ENCODE data around the gene C1QTNF2. TPM values are rescaled to one million over a fixed set of nuclear protein-coding genes. Genes with fewer than 3 reads are reported as not detected.

Gene C1QTNF2
- total and polyA plus RNA-seq, 4 experiments from 2014 or later, result not detected

DNA sequence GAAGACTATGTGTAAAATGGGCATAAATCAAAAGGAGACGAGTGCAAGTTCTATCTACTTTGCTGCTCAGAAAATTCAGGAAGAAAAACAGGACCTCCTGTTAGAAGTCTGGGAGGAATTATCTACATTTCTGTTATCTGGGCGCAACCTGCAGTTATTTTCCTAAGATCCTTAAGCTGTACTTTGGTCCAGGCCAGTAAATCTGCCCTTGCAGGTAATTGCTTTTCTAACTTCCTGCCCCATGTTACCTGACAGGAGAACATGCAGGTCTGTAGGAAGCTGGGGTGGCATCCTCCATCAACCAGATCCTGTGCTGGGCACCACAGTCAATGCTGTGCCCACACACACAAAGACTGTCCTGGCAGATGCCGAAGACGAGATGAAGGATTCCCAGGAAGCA lies 63.7 kb downstream of the C1QTNF2 start:
- intact Hi-C loops (cut with micrococcal nuclease), result no loop called here
- no peaks in the 10 kb centered on the region for H3K36me3 ChIP-seq (ENCODE audit: insufficient read depth, low read length)
- Mint-ChIP-seq H3K27me3 (peaks cover 31 to 40% of the 10 kb centered on the region in 2 donors), H3K9me3 (peaks cover 0 to 2% (median 0%) of the 10 kb centered on the region in 8 donors), H3K36me3 (no peaks in the 10 kb centered on the region), H3K27ac (no peak overlapping the region), H3K4me1 (peaks cover 0 to 2% (median under 1%) of the 10 kb centered on the region in 4 donors), H3K4me3 (no peak overlapping the region)
- POLR2A ChIA-PET (ENCODE audit: partially characterized antibody), result no interaction called here
- H3K4me1 ChIP-seq (ENCODE audit: insufficient read depth, low read length), result no peaks in the 10 kb centered on the region
- H3K27me3 ChIP-seq (ENCODE audit: insufficient read depth, low read length), result peaks cover 13% of the 10 kb centered on the region
- CTCF ChIA-PET (ENCODE audit: partially characterized antibody), result no interaction called here
- no peaks in the 10 kb centered on the region for H3K9me3 ChIP-seq (ENCODE audit: control insufficient read depth in 1 of 2, low read length in 2 of 2)
- no peak overlapping the region for H3K4me3 ChIP-seq (ENCODE audit: low read length in 2 of 2)
- no peak for DNase-seq
- no peak overlapping the region for H3K27ac ChIP-seq (ENCODE audit: low read depth, low read length)

DNA sequence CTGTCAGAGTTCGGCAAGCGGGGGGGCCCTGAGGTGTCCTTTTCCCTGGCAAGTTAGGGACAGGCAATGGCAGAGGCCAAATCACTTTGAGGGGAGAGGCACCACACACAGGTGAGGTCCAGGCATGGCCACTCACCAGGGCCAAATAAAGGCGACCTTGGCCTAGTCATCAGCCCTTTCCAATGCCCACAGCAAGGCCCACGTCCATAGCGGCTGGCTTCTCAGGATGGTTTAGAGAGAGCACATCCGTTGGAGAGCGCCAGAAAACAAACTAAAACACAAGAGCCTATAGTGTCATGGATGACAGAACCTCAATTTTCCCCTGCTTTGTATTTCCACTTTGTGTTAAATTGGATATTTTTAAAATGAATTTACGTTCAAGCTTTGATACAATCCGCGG lies 65.1 kb downstream of the C1QTNF2 start:
- no peaks in the 10 kb centered on the region for H3K36me3 Mint-ChIP-seq

DNA sequence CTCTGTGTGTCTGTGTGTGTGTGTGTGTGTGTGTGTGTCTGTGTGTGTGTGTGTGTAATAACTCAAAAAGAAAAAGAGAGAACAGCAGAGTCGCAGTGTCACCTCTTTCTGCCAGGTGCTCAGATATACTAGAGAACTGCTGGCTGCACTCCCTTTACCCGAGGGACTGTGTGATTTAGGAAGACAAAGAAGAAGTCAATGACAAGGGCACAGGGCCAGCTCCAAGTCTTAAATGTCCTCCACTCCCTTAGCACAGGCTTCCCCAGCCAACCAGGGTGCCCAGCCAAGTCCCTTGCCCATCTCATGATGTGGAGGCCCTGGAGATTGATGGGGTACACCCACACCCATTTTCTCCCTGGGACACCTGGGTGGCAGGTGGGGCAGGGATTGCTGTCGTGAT lies 66.7 kb downstream of the C1QTNF2 start:
- no peaks in the 10 kb centered on the region for H3K27me3 ChIP-seq (ENCODE audit: insufficient read depth, low read length)
- H3K4me3 Mint-ChIP-seq, result no peak overlapping the region
- CTCF ChIA-PET (ENCODE audit: partially characterized antibody), result no interaction called here
- H3K4me1 ChIP-seq (ENCODE audit: insufficient read depth, low read length), result no peaks in the 10 kb centered on the region
- no peak for DNase-seq
- POLR2A ChIA-PET (ENCODE audit: partially characterized antibody), result no interaction called here
- H3K9me3 ChIP-seq (ENCODE audit: control insufficient read depth in 1 of 2, low read length in 2 of 2), result no peaks in the 10 kb centered on the region
- H3K4me3 ChIP-seq (ENCODE audit: low read length in 2 of 2), result no peak overlapping the region
- peaks cover 0 to 2% (median 0%) of the 10 kb centered on the region in 8 donors for H3K9me3 Mint-ChIP-seq
- H3K27me3 Mint-ChIP-seq, result peaks cover 14 to 16% of the 10 kb centered on the region in 2 donors
- no peak overlapping the region for H3K27ac ChIP-seq (ENCODE audit: low read depth, low read length)
- no peaks in the 10 kb centered on the region for H3K36me3 Mint-ChIP-seq
- H3K4me1 Mint-ChIP-seq, result no peaks in the 10 kb centered on the region
- H3K36me3 ChIP-seq (ENCODE audit: insufficient read depth, low read length), result no peaks in the 10 kb centered on the region
- no peak overlapping the region for H3K27ac Mint-ChIP-seq
- intact Hi-C loops (cut with micrococcal nuclease), result no loop called here

More for the DNA sequence above, 65.1 kb downstream of the C1QTNF2 start:
- H3K4me3 ChIP-seq (ENCODE audit: low read length in 2 of 2), result no peak overlapping the region
- H3K27ac ChIP-seq (ENCODE audit: low read depth, low read length), result no peak overlapping the region
- ChIA-PET CTCF (ENCODE audit: partially characterized antibody) (no interaction called here), POLR2A (ENCODE audit: partially characterized antibody) (no interaction called here)
- Mint-ChIP-seq H3K9me3 (peaks cover 0 to 2% (median 0%) of the 10 kb centered on the region in 8 donors), H3K4me3 (no peak overlapping the region), H3K27ac (no peak overlapping the region), H3K4me1 (no peaks in the 10 kb centered on the region), H3K27me3 (peaks cover 24 to 28% of the 10 kb centered on the region in 2 donors)
- peaks cover 4% of the 10 kb centered on the region for H3K27me3 ChIP-seq (ENCODE audit: insufficient read depth, low read length)
- no peaks in the 10 kb centered on the region for H3K36me3 ChIP-seq (ENCODE audit: insufficient read depth, low read length)
- no peaks in the 10 kb centered on the region for H3K4me1 ChIP-seq (ENCODE audit: insufficient read depth, low read length)
- DNase-seq, result no peak
- H3K9me3 ChIP-seq (ENCODE audit: control insufficient read depth in 1 of 2, low read length in 2 of 2), result no peaks in the 10 kb centered on the region
- intact Hi-C loops (cut with micrococcal nuclease), result no loop called here

DNA sequence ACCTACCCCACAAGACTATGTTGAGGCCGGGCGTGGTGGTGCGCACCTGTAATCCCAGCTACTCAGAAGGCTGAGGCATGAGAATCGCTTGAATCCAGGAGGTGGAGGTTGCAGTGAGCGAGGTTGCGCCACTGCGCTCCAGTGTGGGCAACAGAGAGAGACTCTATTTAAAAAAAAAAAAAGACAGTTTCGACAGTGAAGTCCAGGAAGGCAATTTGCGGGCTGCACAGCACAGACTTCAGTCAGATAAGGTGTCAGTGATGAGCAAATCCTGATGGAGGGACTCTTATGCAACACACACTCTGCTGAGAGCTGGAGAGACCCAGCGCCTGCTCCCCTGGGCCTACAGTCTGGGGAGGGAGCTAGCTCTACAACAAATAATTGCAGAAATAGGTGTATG lies 72.2 kb downstream of the C1QTNF2 start:
- Histone ChIP-seq H3K36me3 (ENCODE audit: insufficient read depth, low read length) (no peaks in the 10 kb centered on the region), H3K4me1 (ENCODE audit: insufficient read depth, low read length) (no peaks in the 10 kb centered on the region), H3K9me3 (ENCODE audit: control insufficient read depth in 1 of 2, low read length in 2 of 2) (no peaks in the 10 kb centered on the region), H3K27me3 (ENCODE audit: insufficient read depth, low read length) (no peaks in the 10 kb centered on the region), H3K27ac (ENCODE audit: low read depth, low read length) (no peak overlapping the region), H3K4me3 (ENCODE audit: low read length in 2 of 2) (no peak overlapping the region)
- no peaks in the 10 kb centered on the region for H3K36me3 Mint-ChIP-seq
- H3K27me3 Mint-ChIP-seq, result peaks cover 1 to 8% of the 10 kb centered on the region in 2 donors
- intact Hi-C loops (cut with micrococcal nuclease), result no loop called here
- no peak for DNase-seq
- POLR2A ChIA-PET (ENCODE audit: partially characterized antibody), result no interaction called here
- no peaks in the 10 kb centered on the region for H3K4me1 Mint-ChIP-seq
- H3K9me3 Mint-ChIP-seq, result no peaks in the 10 kb centered on the region
- CTCF ChIA-PET (ENCODE audit: partially characterized antibody), result no interaction called here
- no peak overlapping the region for H3K4me3 Mint-ChIP-seq
- H3K27ac Mint-ChIP-seq, result no peak overlapping the region

DNA sequence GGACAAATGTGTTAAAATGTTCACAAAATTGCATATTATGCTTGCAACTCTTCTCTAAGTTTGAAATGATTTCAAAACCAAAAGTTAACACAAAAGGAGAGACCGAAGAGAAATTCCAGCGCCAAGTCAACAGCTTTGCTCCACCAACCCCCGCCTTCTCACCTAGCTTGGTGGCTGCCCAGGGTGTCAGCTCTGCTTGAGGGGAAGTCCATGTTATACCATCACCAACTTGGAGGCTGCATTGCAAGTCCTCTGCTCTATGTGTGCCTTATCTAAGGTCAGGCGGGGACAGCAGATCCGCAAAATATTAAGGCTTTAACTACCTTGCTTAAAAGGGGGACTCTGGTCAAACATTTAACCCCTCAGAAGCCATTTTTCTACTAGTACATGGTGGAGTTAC lies 72.7 kb downstream of the C1QTNF2 start:
- DNase-seq, result no peak
- no peak overlapping the region for H3K27ac Mint-ChIP-seq

More for the DNA sequence above, 72.7 kb downstream of the C1QTNF2 start:
- Histone ChIP-seq H3K27me3 (ENCODE audit: insufficient read depth, low read length) (no peaks in the 10 kb centered on the region), H3K4me3 (ENCODE audit: low read length in 2 of 2) (no peak overlapping the region), H3K27ac (ENCODE audit: low read depth, low read length) (no peak overlapping the region), H3K4me1 (ENCODE audit: insufficient read depth, low read length) (no peaks in the 10 kb centered on the region), H3K36me3 (ENCODE audit: insufficient read depth, low read length) (no peaks in the 10 kb centered on the region), H3K9me3 (ENCODE audit: control insufficient read depth in 1 of 2, low read length in 2 of 2) (no peaks in the 10 kb centered on the region)
- no peaks in the 10 kb centered on the region for H3K36me3 Mint-ChIP-seq
- intact Hi-C loops (cut with micrococcal nuclease), result no loop called here
- POLR2A ChIA-PET (ENCODE audit: partially characterized antibody), result no interaction called here
- no peak overlapping the region for H3K4me3 Mint-ChIP-seq
- H3K27me3 Mint-ChIP-seq, result peaks cover 0 to 8% of the 10 kb centered on the region in 2 donors
- H3K9me3 Mint-ChIP-seq, result no peaks in the 10 kb centered on the region
- CTCF ChIA-PET (ENCODE audit: partially characterized antibody), result no interaction called here
- H3K4me1 Mint-ChIP-seq, result no peaks in the 10 kb centered on the region

Other genes with a start within 250 kb of the C1QTNF2 start
- gene FABP6, start 141.1 kb downstream of the C1QTNF2 start, total RNA-seq, result not detected
- not detected for gene FABP6, start 141.1 kb downstream of the C1QTNF2 start, polyA plus RNA-seq
- not detected for gene CCNJL, start 58.1 kb downstream of the C1QTNF2 start, total RNA-seq
- gene CCNJL, start 58.1 kb downstream of the C1QTNF2 start, polyA plus RNA-seq, result not detected
- 1 to 10 TPM in 1 of 2 experiments, under 1 TPM in 1; 0.84 to 1.1 TPM for gene FAM200C, start 29.4 kb upstream of the C1QTNF2 start, total RNA-seq
- under 1 TPM; 0.08 to 0.14 TPM for gene FAM200C, start 29.4 kb upstream of the C1QTNF2 start, polyA plus RNA-seq
- 10 to 100 TPM; 86.8 to 93.9 TPM for gene SLU7, start 48.5 kb upstream of the C1QTNF2 start, total RNA-seq
- gene SLU7, start 48.5 kb upstream of the C1QTNF2 start, polyA plus RNA-seq, result 10 to 100 TPM; 50.8 to 88.4 TPM
- gene PTTG1, start 51.2 kb upstream of the C1QTNF2 start, total RNA-seq, result 10 to 100 TPM in 1 of 2 experiments, 1 to 10 TPM in 1; 9.2 to 11.7 TPM
- 10 to 100 TPM; 19.9 to 20.2 TPM for gene PTTG1, start 51.2 kb upstream of the C1QTNF2 start, polyA plus RNA-seq

Data from CD4-positive, alpha-beta memory T cell (primary cell).